Osteocyte (in vitro differentiated cells): ENCODE data around the gene SLC13A3. TPM values are rescaled to one million over a fixed set of nuclear protein-coding genes. Genes with fewer than 3 reads are reported as not detected.

ENCODE experiments used
- DNase-seq: peaks from one replicate; pipeline ENCODE4 v3.0.0; 2021; ENCODE audit warnings: mixed read lengths; ENCODE audit not compliant: unreplicated experiment; ENCODE audit errors: extremely low spot score
- H3K27ac Mint-ChIP-seq: one replicate; pipeline ENCODE4 v1.8.0; 2021; ENCODE audit warnings: mild to moderate bottlenecking, mixed read lengths; ENCODE audit not compliant: unreplicated experiment
- H3K27me3 Mint-ChIP-seq: one replicate; pipeline ENCODE4 v1.8.0; 2021; ENCODE audit warnings: mixed read lengths; ENCODE audit not compliant: unreplicated experiment
- H3K36me3 Mint-ChIP-seq: one replicate; pipeline ENCODE4 v1.8.0; 2021; ENCODE audit warnings: mixed read lengths; ENCODE audit not compliant: unreplicated experiment
- H3K4me1 Mint-ChIP-seq: one replicate; pipeline ENCODE4 v1.8.0; 2021; ENCODE audit warnings: mixed read lengths; ENCODE audit not compliant: unreplicated experiment
- H3K4me3 Mint-ChIP-seq: one replicate; pipeline ENCODE4 v1.8.0; 2021; ENCODE audit warnings: mild to moderate bottlenecking, moderate library complexity, mixed read lengths; ENCODE audit not compliant: unreplicated experiment
- H3K9me3 Mint-ChIP-seq: one replicate; pipeline ENCODE4 v1.8.0; 2021; ENCODE audit warnings: mixed read lengths; ENCODE audit not compliant: unreplicated experiment
- CTCF ChIP-seq: fragments of 200-600 bp; sonication (generic); IDR thresholded peaks from 2 replicates; pipeline ENCODE4 v1.5.0; 2021; ENCODE audit warnings: antibody characterized with exemption, mild to moderate bottlenecking, moderate library complexity
- long read RNA-seq: library from polyadenylated mRNA; unstranded; transcript quantifications from one replicate; pipeline ENCODE4 v2.0.0, GENCODE V29; 2021
- total RNA-seq: library from RNA; stranded (reverse); gene quantifications from 2 replicates; pipeline ENCODE4 v1.2.1, GENCODE V29; 2021

The SLC13A3 gene
- total RNA-seq = 1.8 and 2.1 TPM in 2 replicates
- long read RNA-seq, partial matches to known transcripts = 1 of 8 reads
- long read RNA-seq, other reads (novel, unspliced or antisense) = 7 of 8 reads

GRCh38 chr20:46651091-46651962, at the start of gene SLC13A3:
SLC13A3 (minus strand) TSS chr20:46651459; CDS start chr20:46651421, 38 bp downstream.
- Mint-ChIP-seq H3K9me3 (no peaks in the 10 kb centered on the region), H3K27ac (no peak within 1 kb of the TSS), H3K4me1 (no peaks in the 10 kb centered on the region), H3K36me3 (no peaks in the 10 kb centered on the region), H3K4me3 (no peak within 1 kb of the TSS), H3K27me3 (peaks cover 54% of the 10 kb centered on the region)
- TF ChIP-seq CTCF = no peak
- DNase-seq = peak; percentile 79

GRCh38 chr20:46701057-46701456, 49.8 kb upstream of the SLC13A3 start:
- no peak overlapping the region for H3K4me3 Mint-ChIP-seq
- TF ChIP-seq CTCF = no peak
- no peak overlapping the region for H3K27ac Mint-ChIP-seq
- no peaks in the 10 kb centered on the region for H3K4me1 Mint-ChIP-seq
- H3K36me3 Mint-ChIP-seq = peaks cover under 1% of the 10 kb centered on the region
- peaks cover 31% of the 10 kb centered on the region for H3K27me3 Mint-ChIP-seq
- DNase-seq = no peak
- H3K9me3 Mint-ChIP-seq = no peaks in the 10 kb centered on the region

GRCh38 chr20:46700481-46700880, 49.2 kb upstream of the SLC13A3 start:
- H3K36me3 Mint-ChIP-seq = no peaks in the 10 kb centered on the region
- DNase-seq = no peak
- H3K4me3 Mint-ChIP-seq = no peak overlapping the region
- H3K27ac Mint-ChIP-seq = no peak overlapping the region
- no peak for TF ChIP-seq CTCF
- H3K9me3 Mint-ChIP-seq = no peaks in the 10 kb centered on the region
- H3K27me3 Mint-ChIP-seq = peaks cover 27% of the 10 kb centered on the region
- H3K4me1 Mint-ChIP-seq = no peaks in the 10 kb centered on the region

GRCh38 chr20:46699651-46700359, 48.5 kb upstream of the SLC13A3 start:
- Mint-ChIP-seq H3K27ac (no peak overlapping the region), H3K9me3 (no peaks in the 10 kb centered on the region)

More at GRCh38 chr20:46699651-46700359, 48.5 kb upstream of the SLC13A3 start:
- Mint-ChIP-seq H3K4me3 (no peak overlapping the region), H3K36me3 (no peaks in the 10 kb centered on the region), H3K4me1 (no peaks in the 10 kb centered on the region), H3K27me3 (peaks cover 21% of the 10 kb centered on the region)
- no peak for DNase-seq
- TF ChIP-seq CTCF = peak; percentile 63
